HCT116 (cell line): ENCODE results near the gene PYY.

Source experiments
- EGR1 ChIP-seq: IDR thresholded peaks from 2 replicates; pipeline ENCODE4 v1.6.1; 2012; ENCODE audit warnings: low read depth
- EZH2 ChIP-seq: fragments of 200-600 bp; sonication (generic); IDR thresholded peaks from 2 replicates; pipeline ENCODE4 v1.6.1; 2017; ENCODE audit warnings: antibody characterized with exemption, mixed run types
- JUND ChIP-seq: IDR thresholded peaks from 2 replicates; pipeline ENCODE4 v1.6.1; 2012
- POLR2A ChIP-seq: IDR thresholded peaks from 2 replicates; pipeline ENCODE4 v1.7.0; 2011; ENCODE audit warnings: borderline replicate concordance; ENCODE audit not compliant: insufficient read depth, insufficient read length; ENCODE audit errors: extremely low read depth
- POLR2AphosphoS5 ChIP-seq: IDR thresholded peaks from 2 replicates; pipeline ENCODE4 v1.6.1; 2011; ENCODE audit warnings: mild to moderate bottlenecking, low read depth, low read length, moderate library complexity
- RAD21 ChIP-seq: IDR thresholded peaks from 2 replicates; pipeline ENCODE4 v1.6.1; 2012; ENCODE audit warnings: low read depth, mild to moderate bottlenecking
- SIN3A ChIP-seq: IDR thresholded peaks from 2 replicates; pipeline ENCODE4 v1.6.1; 2012; ENCODE audit warnings: low read depth
- YY1 ChIP-seq: IDR thresholded peaks from 2 replicates; pipeline ENCODE4 v1.6.1; 2011; ENCODE audit warnings: low read length, low read depth, moderate library complexity, mild to moderate bottlenecking; ENCODE audit not compliant: insufficient replicate concordance; ENCODE audit errors: extremely low read depth
- ZNF274 ChIP-seq: fragments of 200-500 bp; sonication (Bioruptor generic); IDR thresholded peaks from 2 replicates; pipeline ENCODE4 v1.6.1; 2014; ENCODE audit warnings: mild to moderate bottlenecking, low read depth, low read length, inconsistent platforms
- TF ChIP-seq, protein P1 (sequence below): IDR thresholded peaks from 2 replicates; pipeline ENCODE4 v1.6.1; 2012
- TF ChIP-seq, protein P2 (sequence below), 3 experiments: fragments of 200-600 bp in 1 of 3; sonication (generic) in 1 of 3; IDR thresholded peaks in 2 of 3; conservative IDR thresholded peaks in 1 of 3; 2 replicates each; pipeline ENCODE4 v1.5.1; 2012 to 2017; ENCODE audit warnings: low read depth in 2 of 3, low read length in 2 of 3, antibody characterized with exemption in 1 of 3, borderline replicate concordance in 1 of 3, control low read depth in 1 of 3, mild to moderate bottlenecking in 1 of 3, mixed read lengths in 1 of 3, mixed run types in 1 of 3, moderate library complexity in 1 of 3; ENCODE audit not compliant: insufficient read depth in 1 of 3
- TF ChIP-seq, protein P3 (sequence below): IDR thresholded peaks from 2 replicates; pipeline ENCODE4 v1.6.1; 2011; ENCODE audit warnings: mild to moderate bottlenecking, low read length, moderate library complexity; ENCODE audit not compliant: insufficient replicate concordance; ENCODE audit errors: extremely low read depth
- TF ChIP-seq, protein P4 (sequence below): IDR thresholded peaks from 2 replicates; pipeline ENCODE4 v1.6.1; 2012; ENCODE audit warnings: low read depth

DNA sequence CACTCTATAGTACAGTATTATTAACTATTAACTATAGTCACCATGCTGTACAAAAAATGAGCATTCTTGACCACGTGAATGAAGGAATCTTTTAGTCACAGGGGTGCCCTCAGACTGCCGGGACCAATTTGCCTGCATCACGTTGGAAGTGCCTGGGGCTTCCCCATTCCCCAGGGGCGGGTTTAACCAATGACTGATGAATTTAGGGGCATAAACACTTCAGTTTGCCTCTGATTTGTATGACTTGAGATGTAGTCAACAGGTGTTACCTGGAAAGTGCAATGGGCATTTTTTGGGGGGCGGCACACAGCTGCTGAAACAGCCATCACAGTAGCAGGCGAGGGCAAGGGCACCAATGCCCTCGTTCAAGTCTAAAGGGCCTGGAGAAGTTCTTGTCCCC is 8.7 kb upstream of the PYY start:
- no peak for TF ChIP-seq POLR2AphosphoS5
- no peak for TF ChIP-seq RAD21
- TF ChIP-seq EGR1 = no peak
- no peak for TF ChIP-seq JUND
- TF ChIP-seq, protein P1, sequence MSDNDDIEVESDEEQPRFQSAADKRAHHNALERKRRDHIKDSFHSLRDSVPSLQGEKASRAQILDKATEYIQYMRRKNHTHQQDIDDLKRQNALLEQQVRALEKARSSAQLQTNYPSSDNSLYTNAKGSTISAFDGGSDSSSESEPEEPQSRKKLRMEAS = no peak
- TF ChIP-seq, protein P2, sequence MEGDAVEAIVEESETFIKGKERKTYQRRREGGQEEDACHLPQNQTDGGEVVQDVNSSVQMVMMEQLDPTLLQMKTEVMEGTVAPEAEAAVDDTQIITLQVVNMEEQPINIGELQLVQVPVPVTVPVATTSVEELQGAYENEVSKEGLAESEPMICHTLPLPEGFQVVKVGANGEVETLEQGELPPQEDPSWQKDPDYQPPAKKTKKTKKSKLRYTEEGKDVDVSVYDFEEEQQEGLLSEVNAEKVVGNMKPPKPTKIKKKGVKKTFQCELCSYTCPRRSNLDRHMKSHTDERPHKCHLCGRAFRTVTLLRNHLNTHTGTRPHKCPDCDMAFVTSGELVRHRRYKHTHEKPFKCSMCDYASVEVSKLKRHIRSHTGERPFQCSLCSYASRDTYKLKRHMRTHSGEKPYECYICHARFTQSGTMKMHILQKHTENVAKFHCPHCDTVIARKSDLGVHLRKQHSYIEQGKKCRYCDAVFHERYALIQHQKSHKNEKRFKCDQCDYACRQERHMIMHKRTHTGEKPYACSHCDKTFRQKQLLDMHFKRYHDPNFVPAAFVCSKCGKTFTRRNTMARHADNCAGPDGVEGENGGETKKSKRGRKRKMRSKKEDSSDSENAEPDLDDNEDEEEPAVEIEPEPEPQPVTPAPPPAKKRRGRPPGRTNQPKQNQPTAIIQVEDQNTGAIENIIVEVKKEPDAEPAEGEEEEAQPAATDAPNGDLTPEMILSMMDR (IDR thresholded peaks at IDR 0.05 in 2 of 3, conservative IDR thresholded peaks at IDR 0.05 in 1 of 3; ENCODE audit: borderline replicate concordance in 1 of 3, insufficient read depth in 1 of 3, low read depth in 2 of 3, low read length in 2 of 3) = no peak
- TF ChIP-seq YY1 = no peak
- TF ChIP-seq, protein P3, sequence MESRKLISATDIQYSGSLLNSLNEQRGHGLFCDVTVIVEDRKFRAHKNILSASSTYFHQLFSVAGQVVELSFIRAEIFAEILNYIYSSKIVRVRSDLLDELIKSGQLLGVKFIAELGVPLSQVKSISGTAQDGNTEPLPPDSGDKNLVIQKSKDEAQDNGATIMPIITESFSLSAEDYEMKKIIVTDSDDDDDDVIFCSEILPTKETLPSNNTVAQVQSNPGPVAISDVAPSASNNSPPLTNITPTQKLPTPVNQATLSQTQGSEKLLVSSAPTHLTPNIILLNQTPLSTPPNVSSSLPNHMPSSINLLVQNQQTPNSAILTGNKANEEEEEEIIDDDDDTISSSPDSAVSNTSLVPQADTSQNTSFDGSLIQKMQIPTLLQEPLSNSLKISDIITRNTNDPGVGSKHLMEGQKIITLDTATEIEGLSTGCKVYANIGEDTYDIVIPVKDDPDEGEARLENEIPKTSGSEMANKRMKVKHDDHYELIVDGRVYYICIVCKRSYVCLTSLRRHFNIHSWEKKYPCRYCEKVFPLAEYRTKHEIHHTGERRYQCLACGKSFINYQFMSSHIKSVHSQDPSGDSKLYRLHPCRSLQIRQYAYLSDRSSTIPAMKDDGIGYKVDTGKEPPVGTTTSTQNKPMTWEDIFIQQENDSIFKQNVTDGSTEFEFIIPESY = no peak
- no peak for TF ChIP-seq EZH2
- no peak for TF ChIP-seq POLR2A
- no peak for TF ChIP-seq SIN3A
- TF ChIP-seq, protein P4, sequence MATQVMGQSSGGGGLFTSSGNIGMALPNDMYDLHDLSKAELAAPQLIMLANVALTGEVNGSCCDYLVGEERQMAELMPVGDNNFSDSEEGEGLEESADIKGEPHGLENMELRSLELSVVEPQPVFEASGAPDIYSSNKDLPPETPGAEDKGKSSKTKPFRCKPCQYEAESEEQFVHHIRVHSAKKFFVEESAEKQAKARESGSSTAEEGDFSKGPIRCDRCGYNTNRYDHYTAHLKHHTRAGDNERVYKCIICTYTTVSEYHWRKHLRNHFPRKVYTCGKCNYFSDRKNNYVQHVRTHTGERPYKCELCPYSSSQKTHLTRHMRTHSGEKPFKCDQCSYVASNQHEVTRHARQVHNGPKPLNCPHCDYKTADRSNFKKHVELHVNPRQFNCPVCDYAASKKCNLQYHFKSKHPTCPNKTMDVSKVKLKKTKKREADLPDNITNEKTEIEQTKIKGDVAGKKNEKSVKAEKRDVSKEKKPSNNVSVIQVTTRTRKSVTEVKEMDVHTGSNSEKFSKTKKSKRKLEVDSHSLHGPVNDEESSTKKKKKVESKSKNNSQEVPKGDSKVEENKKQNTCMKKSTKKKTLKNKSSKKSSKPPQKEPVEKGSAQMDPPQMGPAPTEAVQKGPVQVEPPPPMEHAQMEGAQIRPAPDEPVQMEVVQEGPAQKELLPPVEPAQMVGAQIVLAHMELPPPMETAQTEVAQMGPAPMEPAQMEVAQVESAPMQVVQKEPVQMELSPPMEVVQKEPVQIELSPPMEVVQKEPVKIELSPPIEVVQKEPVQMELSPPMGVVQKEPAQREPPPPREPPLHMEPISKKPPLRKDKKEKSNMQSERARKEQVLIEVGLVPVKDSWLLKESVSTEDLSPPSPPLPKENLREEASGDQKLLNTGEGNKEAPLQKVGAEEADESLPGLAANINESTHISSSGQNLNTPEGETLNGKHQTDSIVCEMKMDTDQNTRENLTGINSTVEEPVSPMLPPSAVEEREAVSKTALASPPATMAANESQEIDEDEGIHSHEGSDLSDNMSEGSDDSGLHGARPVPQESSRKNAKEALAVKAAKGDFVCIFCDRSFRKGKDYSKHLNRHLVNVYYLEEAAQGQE = no peak
- TF ChIP-seq ZNF274 = no peak
